HG02885 (cell line): ENCODE data around the gene UBE2E1.
"Not testable (repeated sequence)": the region's sequence is repeated elsewhere in the genome, so short reads cannot be mapped to it uniquely, and the experiment has no call there.

ENCODE experiments used
- ATAC-seq: cut with Tn5 transposase; IDR thresholded peaks from one replicate; pipeline ENCODE4 v1.9.1; 2021; ENCODE audit warnings: mild to moderate bottlenecking; ENCODE audit not compliant: unreplicated experiment, poor library complexity

UBE2E1 gene

DNA sequence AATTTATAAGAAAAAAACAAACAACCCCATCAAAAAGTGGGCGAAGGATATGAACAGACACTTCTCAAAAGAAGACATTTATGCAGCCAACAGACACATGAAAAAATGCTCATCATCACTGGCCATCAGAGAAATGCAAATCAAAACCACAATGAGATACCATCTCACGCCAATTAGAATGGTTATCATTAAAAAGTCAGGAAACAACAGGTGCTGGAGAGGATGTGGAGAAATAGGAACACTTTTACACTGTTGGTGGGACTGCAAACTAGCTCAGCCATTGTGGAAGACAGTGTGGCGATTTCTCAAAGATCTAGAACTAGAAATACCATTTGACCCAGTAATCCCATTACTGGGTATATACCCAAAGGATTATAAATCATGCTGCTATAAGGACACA is 106.6 kb downstream of the UBE2E1 start:
- not testable (repeated sequence) for ATAC-seq

DNA sequence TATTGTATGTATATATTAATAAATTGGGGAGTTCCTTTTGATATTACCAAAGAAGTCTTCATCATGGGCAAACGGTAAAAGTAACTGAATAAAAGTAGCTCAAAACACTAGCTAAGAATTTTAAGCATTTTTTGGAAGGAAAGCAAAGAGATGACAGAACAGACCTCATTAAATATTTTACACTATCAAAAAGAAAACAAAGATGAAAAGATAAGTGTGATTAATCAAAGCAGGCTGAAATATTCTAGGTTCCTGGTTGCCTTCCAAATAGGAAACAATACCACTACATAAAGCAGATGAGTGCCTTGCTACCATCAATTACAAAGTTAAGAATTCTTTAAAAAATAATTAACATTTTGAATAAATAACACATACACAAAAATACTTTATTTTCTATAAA is 107.4 kb downstream of the UBE2E1 start:
- ATAC-seq, result no peak

- ATAC-seq, result peak; percentile 24
Measured at GRCh38 chr3:23913873-23914743, 108.4 kb downstream of the UBE2E1 start.

DNA sequence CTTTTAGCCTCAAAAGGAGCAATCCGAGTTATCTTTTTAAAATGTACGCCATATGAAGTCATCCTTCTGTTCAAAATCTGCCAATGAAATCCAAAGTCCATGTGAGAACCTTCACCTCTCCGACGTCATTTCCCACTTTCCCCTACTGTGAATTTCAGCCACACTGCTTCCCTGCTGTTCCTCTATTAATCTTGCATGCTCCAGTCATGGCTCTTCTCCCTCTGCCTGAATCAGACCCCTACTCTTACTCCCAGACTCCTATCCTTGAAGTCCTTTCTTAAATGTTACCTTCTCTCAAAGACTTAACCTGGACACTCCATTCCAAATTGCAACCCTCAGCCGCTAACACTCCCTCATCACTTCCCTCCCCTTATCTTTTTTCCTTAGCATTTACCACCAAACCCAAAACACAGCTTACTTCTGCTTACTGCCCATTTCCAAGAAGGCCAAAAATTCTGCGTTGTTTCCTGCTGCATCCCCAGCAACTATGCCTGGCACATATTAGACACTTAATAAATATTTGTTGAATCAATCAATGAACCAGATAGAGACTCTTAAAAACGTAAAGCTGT is 109.9 kb downstream of the UBE2E1 start:
- ATAC-seq, result no peak

- peak; percentile 42 for ATAC-seq
Measured at GRCh38 chr3:23916152-23916885, 110.6 kb downstream of the UBE2E1 start.

DNA sequence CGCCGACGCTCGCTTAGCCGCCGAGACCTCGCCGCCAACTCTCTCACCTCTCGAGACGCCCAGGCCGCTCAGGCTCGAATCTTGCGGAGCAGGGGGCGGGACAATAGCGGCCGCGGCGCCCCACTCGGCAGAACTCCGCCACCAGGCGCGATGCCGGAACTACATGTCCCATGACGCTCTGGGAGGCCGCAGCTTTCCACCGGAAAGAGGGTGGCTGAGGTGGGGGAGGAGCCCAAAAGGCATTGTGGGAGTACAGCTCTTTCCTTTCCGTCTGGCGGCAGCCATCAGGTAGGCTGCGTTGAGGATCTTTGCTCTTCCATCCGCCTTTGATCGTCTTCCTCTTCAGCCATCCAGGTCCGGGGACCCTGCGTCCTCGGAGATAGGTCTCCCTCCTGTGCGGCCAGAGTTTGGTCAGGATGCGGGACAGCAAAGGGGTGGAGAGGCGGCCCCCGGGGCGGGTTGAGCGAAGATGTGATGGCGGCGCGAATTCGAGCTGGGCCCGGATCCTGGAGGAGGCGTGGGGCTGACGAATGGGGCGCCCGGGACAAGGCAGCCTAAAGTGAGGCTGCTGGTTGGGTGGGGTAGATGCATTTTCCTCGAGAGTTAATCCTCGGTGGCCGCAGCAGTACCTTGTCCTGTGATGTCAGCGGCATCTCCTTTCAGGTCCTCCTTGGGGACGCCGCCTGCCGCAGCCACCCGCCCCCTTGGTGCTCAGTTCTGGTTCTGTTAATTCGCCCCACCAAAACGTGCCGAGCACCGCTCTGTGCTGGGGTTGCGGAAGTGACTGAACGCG is 111.3 kb downstream of the UBE2E1 start, which contains the start of the genes NKIRAS1 and RPL15:
Gene NKIRAS1, minus strand, starts transcription at position 105 of the 793 bp plus-strand sequence. CDS start 6,086 bp downstream, outside the sequence.
Gene RPL15, plus strand, starts transcription at position 247 of the 793 bp plus-strand sequence. CDS start 728 bp downstream, outside the sequence.
- ATAC-seq, result peak; percentile 92

DNA sequence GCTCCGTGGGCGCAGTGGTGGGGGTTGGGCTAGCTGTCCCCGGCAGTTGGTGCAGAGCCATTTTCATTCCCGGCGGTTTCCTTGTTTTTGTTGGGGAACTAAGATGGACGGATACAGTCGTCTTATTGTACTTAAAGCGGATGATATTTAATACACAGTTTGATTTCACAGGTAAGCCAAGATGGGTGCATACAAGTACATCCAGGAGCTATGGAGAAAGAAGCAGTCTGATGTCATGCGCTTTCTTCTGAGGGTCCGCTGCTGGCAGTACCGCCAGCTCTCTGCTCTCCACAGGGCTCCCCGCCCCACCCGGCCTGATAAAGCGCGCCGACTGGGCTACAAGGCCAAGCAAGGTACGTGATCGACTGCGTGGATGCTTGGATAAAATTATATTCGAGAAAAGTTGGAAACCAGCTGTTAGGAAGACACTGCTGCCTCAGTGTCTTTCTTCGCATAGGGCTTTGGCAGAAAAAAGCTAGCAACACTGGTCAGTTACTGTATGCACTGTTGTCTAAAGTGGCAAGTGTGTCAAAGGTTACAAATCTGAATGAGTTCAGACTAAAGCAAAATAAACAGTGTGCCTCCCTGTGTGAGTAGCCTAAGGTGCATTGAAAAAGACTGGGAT is 112.0 kb downstream of the UBE2E1 start:
- ATAC-seq, result not testable (repeated sequence)

GRCh38 chr3:23918331-23918730 is 112.6 kb downstream of the UBE2E1 start:
- ATAC-seq, result not testable (repeated sequence)

DNA sequence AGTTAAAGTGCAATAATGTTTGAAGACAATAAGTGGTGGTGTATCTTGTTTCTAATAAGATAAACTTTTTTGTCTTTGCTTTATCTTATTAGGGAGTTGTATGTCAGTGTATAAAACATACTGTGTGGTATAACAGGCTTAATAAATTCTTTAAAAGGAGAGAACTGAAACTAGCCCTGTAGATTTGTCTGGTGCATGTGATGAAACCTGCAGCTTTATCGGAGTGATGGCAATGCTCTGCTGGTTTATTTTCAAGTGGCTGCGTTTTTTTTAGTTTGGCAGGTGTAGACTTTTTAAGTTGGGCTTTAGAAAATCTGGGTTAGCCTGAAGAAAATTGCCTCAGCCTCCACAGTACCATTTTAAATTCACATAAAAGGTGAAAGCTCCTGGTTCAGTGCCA is 113.9 kb downstream of the UBE2E1 start:
- ATAC-seq, result no peak

GRCh38 chr3:23920151-23920655 is 114.4 kb downstream of the UBE2E1 start:
- ATAC-seq, result no peak

GRCh38 chr3:23921052-23921511 is 115.3 kb downstream of the UBE2E1 start:
- no peak for ATAC-seq

DNA sequence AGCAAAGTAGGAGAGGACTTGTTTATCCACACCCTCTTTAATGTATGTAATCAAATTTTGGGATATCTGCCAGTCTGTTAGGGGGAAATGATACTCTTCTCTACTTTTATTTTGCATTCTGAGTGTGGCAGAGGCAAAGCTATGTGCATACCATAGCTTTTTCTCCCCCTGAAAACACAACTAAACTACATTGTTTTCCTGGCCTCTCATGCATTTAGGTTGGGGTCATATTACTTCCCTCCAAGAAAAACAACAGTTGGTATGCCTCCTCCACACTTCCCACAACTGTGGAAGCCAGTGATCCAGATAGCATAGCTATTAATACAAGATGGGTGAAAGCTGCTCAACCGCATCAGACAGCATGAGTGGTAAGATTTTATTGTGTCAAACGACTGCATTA is 118.0 kb downstream of the UBE2E1 start:
- ATAC-seq, result no peak

GRCh38 chr3:23926246-23926645 is 120.5 kb downstream of the UBE2E1 start:
- ATAC-seq, result no peak

GRCh38 chr3:23926736-23927135 is 121.0 kb downstream of the UBE2E1 start:
- no peak for ATAC-seq

DNA sequence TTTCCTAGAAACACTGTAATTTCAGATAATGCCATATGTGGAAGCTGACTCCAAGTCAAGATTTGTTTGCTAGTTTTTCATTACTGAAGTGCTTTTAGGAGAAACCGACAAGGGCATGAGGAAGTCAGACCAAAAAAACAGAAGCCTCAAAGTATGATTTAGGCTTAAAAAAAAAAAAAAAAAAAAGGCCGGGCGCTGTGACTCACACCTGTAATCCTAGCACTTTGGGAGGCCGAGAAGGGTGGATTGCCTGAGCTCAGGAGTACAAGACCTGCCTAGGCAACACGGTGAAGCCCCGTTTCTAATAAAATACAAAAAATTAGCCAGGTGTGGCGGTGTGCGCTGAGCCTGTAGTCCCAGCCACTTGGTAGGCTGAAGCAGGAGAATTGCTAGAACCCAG is 122.8 kb downstream of the UBE2E1 start:
- no peak for ATAC-seq

GRCh38 chr3:23931597-23931996 is 125.8 kb downstream of the UBE2E1 start:
- ATAC-seq, result no peak

DNA sequence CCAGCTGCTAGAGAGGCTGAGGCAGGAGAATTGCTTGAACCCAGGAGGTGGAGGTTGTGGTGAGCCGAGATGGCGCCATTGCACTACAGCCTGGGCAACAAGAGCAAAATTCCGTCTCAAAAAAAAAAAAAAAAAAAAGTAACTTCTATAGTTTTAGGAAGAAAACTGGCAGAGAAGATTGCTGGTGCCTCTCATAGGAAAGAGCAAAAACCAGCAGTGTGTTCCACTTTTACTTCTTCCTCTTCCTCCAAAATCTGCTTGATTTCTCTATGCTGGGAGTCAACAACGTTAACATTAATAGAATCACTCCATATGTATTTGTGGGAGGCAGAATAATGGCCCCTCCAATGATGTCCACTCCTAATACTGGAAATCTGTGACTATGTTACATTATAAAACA is 126.8 kb downstream of the UBE2E1 start:
- ATAC-seq, result no peak

GRCh38 chr3:23934253-23934652 is 128.5 kb downstream of the UBE2E1 start:
- ATAC-seq, result no peak

DNA sequence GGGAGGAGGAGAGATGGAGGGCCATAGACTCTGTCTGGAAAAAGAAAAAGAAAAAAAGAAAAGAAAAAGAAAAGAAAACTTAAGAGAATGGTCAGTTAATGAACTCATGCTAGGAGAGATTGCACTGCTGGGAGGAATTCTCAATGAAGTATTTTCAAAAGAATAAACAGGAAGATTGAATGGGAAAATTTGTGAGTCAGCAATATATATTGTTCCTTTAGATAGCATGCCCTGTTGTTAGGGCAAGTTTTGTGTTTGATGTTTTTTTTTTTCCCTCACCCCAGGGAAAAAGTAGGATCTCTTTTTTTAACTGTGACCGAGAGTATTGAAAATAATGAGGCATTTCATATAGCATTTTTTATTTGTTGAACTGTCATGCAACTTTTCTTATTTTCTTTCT is 131.5 kb downstream of the UBE2E1 start:
- ATAC-seq, result no peak
